Astrocyte of the cerebellum (primary cell): ENCODE data around the gene TNRC6A.

Experiments
- DNase-seq: peaks from one replicate; pipeline ENCODE4 v3.0.0-alpha.2; 2011; ENCODE audit warnings: low read depth
- H3K4me3 ChIP-seq: 2 replicates; pipeline ENCODE4 v1.5.1; 2011; ENCODE audit warnings: mild to moderate bottlenecking, low read depth, low read length, moderate library complexity
- CTCF ChIP-seq: IDR thresholded peaks from 2 replicates; pipeline ENCODE4 v1.5.1; 2012; ENCODE audit warnings: low read length, low read depth, moderate library complexity, mild to moderate bottlenecking; ENCODE audit errors: missing control alignments
- in situ Hi-C: cut with HindIII; loops from 2 replicates; pipeline ENCODE4 v1.10.0; 2017; ENCODE audit warnings: low sequenced_read_pairs

Gene TNRC6A

DNA sequence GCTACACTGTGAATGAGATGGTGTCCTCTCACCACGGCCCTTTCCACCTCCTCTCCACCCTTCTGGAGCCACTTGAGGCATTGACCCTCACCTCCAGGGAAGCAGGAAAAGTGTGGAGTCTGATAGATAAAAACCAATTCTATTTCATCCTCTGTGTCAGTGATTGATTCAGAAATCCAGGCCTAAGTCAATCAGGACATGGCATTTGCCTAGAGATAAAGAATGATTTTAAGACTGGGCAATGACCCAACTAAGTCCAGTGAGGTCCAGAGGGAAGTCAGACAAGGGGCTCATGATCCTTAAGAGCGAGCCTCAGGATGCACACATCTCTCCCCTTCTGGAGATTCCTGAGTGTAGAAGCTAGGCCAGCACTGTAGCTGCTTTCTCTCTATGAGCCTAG is 41.1 kb upstream of the TNRC6A start:
- in situ Hi-C loops: loop anchor here (10.0 kb wide), 1 partner anchor 56 kb away; no protein-coding TSS in a partner anchor
- H3K4me3 ChIP-seq: no peak overlapping the region
- TF ChIP-seq CTCF: no peak
- no peak for DNase-seq

DNA sequence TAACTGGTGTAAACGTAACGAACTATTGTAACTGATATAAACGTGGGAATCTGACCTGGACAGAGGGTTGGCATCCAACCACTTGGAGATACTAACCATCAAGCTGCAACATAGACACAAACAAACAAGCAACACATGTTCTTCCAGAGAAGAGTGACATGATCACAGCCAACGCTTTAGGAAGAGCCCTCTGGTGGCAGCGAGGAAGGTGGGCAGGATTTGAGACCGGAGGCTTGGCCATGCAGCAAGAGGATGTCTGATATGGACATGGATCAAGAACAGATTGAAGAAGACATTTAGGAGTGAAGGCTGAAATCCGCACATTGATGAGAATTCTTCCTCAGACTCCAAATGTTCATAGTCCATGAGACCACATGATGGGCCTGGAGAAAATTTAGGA is 40.3 kb upstream of the TNRC6A start:
- DNase-seq: no peak
- TF ChIP-seq CTCF: peak; percentile 81
- in situ Hi-C loops: loop anchor here (10.0 kb wide), 1 partner anchor 56 kb away; no protein-coding TSS in a partner anchor
- no peak overlapping the region for H3K4me3 ChIP-seq

- H3K4me3 ChIP-seq: no peak overlapping the region
- no peak for DNase-seq
- TF ChIP-seq CTCF: no peak
- in situ Hi-C loops: no loop called here
Measured at GRCh38 chr16:24692854-24693253, 36.6 kb upstream of the TNRC6A start.

GRCh38 chr16:24694931-24695330 is 34.5 kb upstream of the TNRC6A start:
- no peak for DNase-seq
- peak; percentile 28 for TF ChIP-seq CTCF
- in situ Hi-C loops: no loop called here
- no peak overlapping the region for H3K4me3 ChIP-seq

- no peak overlapping the region for H3K4me3 ChIP-seq
- no peak for DNase-seq
- no peak for TF ChIP-seq CTCF
- in situ Hi-C loops: no loop called here
Measured at GRCh38 chr16:24696699-24697098, 32.8 kb upstream of the TNRC6A start.

- H3K4me3 ChIP-seq: no peak overlapping the region
- in situ Hi-C loops: no loop called here
- no peak for TF ChIP-seq CTCF
- DNase-seq: no peak
Measured at GRCh38 chr16:24698308-24698707, 31.1 kb upstream of the TNRC6A start.

- no peak for DNase-seq
- H3K4me3 ChIP-seq: no peak overlapping the region
- in situ Hi-C loops: no loop called here
- TF ChIP-seq CTCF: no peak
Measured at GRCh38 chr16:24699151-24699723, 30.2 kb upstream of the TNRC6A start.
